ENCODE results near the gene FAM174A. TPM values are rescaled to one million over a fixed set of nuclear protein-coding genes. Genes with fewer than 3 reads are reported as not detected.
A peak's percentile ranks its signal among the peaks of the same experiment; 100 is the strongest.

FAM174A gene
- total RNA-seq, 5 donors from 2014 or later (not counting 1 experiment from before 2014, with no cell fraction given) = 6.0 to 9.5 (median 7.0) TPM

DNA sequence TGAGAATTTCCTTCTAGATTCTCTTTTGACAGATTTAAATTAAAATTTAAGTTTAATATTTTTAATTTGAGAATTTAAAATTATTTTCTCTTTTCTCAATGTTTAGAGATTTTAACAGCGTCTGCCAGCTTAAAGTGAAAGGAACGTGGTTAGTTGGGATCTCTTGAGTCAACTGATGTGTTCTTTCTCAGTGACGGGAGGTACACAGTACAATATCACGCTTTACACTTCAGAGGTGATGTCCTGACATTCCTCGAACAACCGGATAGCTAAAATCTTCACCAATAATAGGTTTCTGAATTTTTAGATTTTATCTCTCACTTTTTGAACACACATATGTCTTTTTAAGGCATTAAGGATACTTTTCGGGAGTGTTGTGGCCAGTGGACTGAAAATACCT lies 81.1 kb downstream of the FAM174A start:
- Histone ChIP-seq H3K4me1 (ENCODE audit: control insufficient read depth in 1 of 2, extremely low read depth in 1 of 2, insufficient read depth in 2 of 2, low read length in 2 of 2) (no peaks in the 10 kb centered on the region), H3K36me3 (ENCODE audit: control insufficient read depth in 2 of 2, extremely low read depth in 1 of 2, insufficient read depth in 1 of 2, low read length in 1 of 2) (no peaks in the 10 kb centered on the region), H3K27ac (ENCODE audit: low read length) (no peak overlapping the region), H3K9me3 (no peaks in the 10 kb centered on the region), H3K4me3 (ENCODE audit: control insufficient read depth in 1 of 2, extremely low read depth in 1 of 2, low read length in 1 of 2) (no peak overlapping the region), H3K27me3 (replicated peaks in 1 of 2; ENCODE audit: control insufficient read depth in 2 of 2, extremely low read depth in 1 of 2, insufficient read depth in 2 of 2, low read length in 1 of 2) (no peaks in the 10 kb centered on the region)
- DNase-seq (no peak), ATAC-seq (replicated peaks in 1 of 4) (no peak)
- CTCF ChIA-PET = no interaction called here
- peaks cover 7 to 12% of the 10 kb centered on the region in 2 donors for H3K27me3 Mint-ChIP-seq
- no peak overlapping the region for H3K4me3 Mint-ChIP-seq
- H3K4me1 Mint-ChIP-seq = no peaks in the 10 kb centered on the region
- no peak overlapping the region for H3K27ac Mint-ChIP-seq
- POLR2A ChIA-PET = no interaction called here
- H3K36me3 Mint-ChIP-seq = no peaks in the 10 kb centered on the region
- no peaks in the 10 kb centered on the region for H3K9me3 Mint-ChIP-seq
- WGBS (ENCODE audit: insufficient coverage) = no CpG with 5 or more reads among the region's 7 CpGs

DNA sequence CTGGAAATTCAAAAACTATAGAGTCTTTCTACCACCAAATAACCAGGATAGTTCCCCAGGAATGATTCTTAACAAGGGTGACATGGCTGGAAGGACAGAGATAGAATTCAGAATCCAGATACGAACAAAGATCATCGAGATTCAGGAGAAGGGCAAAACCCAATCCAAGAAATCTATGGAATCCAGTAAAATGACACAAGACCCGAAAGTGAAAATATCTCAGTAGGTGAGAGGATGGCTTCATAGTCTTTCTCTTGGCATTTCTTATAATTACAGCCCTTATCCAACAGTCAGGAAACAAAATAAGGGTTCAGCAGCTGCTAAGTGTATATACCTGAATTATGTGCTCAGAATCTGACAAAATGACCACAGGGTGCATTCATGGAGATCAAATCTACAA lies 81.8 kb downstream of the FAM174A start:
- H3K4me3 Mint-ChIP-seq = no peak overlapping the region
- Histone ChIP-seq H3K27me3 (replicated peaks in 1 of 2; ENCODE audit: control insufficient read depth in 2 of 2, extremely low read depth in 1 of 2, insufficient read depth in 2 of 2, low read length in 1 of 2) (no peaks in the 10 kb centered on the region), H3K27ac (ENCODE audit: low read length) (no peak overlapping the region), H3K4me1 (ENCODE audit: control insufficient read depth in 1 of 2, extremely low read depth in 1 of 2, insufficient read depth in 2 of 2, low read length in 2 of 2) (no peaks in the 10 kb centered on the region), H3K36me3 (ENCODE audit: control insufficient read depth in 2 of 2, extremely low read depth in 1 of 2, insufficient read depth in 1 of 2, low read length in 1 of 2) (no peaks in the 10 kb centered on the region), H3K9me3 (no peaks in the 10 kb centered on the region), H3K4me3 (ENCODE audit: control insufficient read depth in 1 of 2, extremely low read depth in 1 of 2, low read length in 1 of 2) (no peak overlapping the region)
- H3K27me3 Mint-ChIP-seq = peaks cover 6 to 7% of the 10 kb centered on the region in 2 donors
- no peak overlapping the region for H3K27ac Mint-ChIP-seq
- ChIA-PET CTCF (no interaction called here), POLR2A (no interaction called here)
- ATAC-seq (replicated peaks in 1 of 4) = no peak
- no CpG with 5 or more reads among the region's 3 CpGs for WGBS (ENCODE audit: insufficient coverage)
- no peaks in the 10 kb centered on the region for H3K9me3 Mint-ChIP-seq
- H3K36me3 Mint-ChIP-seq = no peaks in the 10 kb centered on the region
- no peaks in the 10 kb centered on the region for H3K4me1 Mint-ChIP-seq
- no peak for DNase-seq

DNA sequence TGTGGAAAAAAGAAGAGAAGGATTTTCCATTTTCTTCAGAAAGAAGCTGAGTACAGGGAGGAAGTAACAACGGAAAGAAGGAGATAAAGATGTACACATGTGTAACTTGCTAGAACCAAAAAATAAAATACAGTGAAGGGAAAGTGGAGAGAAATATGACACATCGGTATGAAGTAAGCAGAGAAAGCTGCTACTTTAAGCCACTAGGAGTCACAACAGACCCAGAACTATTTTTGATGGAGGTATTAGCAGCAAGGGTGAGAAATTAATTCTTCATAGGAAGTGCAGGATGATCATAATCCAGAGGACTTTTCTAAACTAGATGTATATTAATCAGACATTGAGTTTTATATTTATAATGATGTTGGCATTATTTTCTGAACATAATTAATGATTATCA lies 88.5 kb downstream of the FAM174A start:
- Histone ChIP-seq H3K4me1 (ENCODE audit: control insufficient read depth in 1 of 2, extremely low read depth in 1 of 2, insufficient read depth in 2 of 2, low read length in 2 of 2) (no peaks in the 10 kb centered on the region), H3K4me3 (ENCODE audit: control insufficient read depth in 1 of 2, extremely low read depth in 1 of 2, low read length in 1 of 2) (no peak overlapping the region), H3K27me3 (replicated peaks in 1 of 2; ENCODE audit: control insufficient read depth in 2 of 2, extremely low read depth in 1 of 2, insufficient read depth in 2 of 2, low read length in 1 of 2) (no peaks in the 10 kb centered on the region), H3K36me3 (ENCODE audit: control insufficient read depth in 2 of 2, extremely low read depth in 1 of 2, insufficient read depth in 1 of 2, low read length in 1 of 2) (no peaks in the 10 kb centered on the region), H3K9me3 (no peaks in the 10 kb centered on the region), H3K27ac (ENCODE audit: low read length) (no peak overlapping the region)
- peaks cover 0 to 3% of the 10 kb centered on the region in 2 donors for H3K27me3 Mint-ChIP-seq
- no peak overlapping the region for H3K27ac Mint-ChIP-seq
- no peaks in the 10 kb centered on the region for H3K36me3 Mint-ChIP-seq
- no peak overlapping the region for H3K4me3 Mint-ChIP-seq
- ChIA-PET CTCF (interaction anchor here (0.6 to 1.2 kb wide), 6 partner anchors 15 to 767 kb away, joined by 3 to 8 read pairs (median 3); no protein-coding TSS in a partner anchor), POLR2A (no interaction called here)
- no peaks in the 10 kb centered on the region for H3K4me1 Mint-ChIP-seq
- peak in 3 of 4 experiments; percentile 48 to 72 (median 51) for ATAC-seq (replicated peaks in 1 of 4)
- no peaks in the 10 kb centered on the region for H3K9me3 Mint-ChIP-seq
- DNase-seq = peak in 2 of 35 experiments; percentile 7 to 57
- 20% methylated on average over 1 of the region's 2 CpGs for WGBS (ENCODE audit: insufficient coverage)

DNA sequence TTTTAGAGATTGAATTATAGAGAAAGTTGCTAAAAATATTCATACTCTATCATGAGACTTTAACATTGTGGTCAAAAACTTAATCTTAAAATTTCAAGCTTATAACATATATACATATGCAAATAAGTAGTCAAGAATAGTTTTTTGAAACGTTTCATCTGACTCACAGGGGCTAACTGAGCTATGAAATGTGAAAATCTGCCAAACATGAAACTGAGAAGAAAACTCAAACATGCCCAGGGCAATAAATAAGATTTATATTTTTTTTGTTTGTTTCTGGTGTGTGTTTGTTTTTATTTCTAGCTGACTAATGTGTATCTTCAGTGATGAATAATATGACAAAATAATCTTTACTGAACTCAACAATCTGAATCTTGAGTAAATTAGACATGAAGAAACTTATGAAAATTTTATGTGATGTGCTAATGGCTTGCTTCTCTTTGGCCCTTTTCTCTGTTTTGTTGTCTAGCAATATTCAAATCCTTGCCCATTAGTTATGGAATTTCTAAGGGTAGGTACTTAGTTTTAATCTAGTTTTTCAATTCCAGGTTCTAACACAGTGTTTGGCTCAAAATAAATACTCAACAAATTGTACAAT lies 99.9 kb downstream of the FAM174A start:
- ChIA-PET POLR2A (interaction anchor here in 1 of 2 donors (0.6 kb wide), 1 partner anchor 56 kb away, joined by 6 read pairs; no protein-coding TSS in a partner anchor), CTCF (no interaction called here)
- Mint-ChIP-seq H3K4me1 (no peaks in the 10 kb centered on the region), H3K27ac (no peak overlapping the region), H3K9me3 (no peaks in the 10 kb centered on the region), H3K36me3 (no peaks in the 10 kb centered on the region), H3K4me3 (no peak overlapping the region), H3K27me3 (peaks cover 0 to 3% of the 10 kb centered on the region in 2 donors)
- H3K4me3 ChIP-seq (ENCODE audit: control insufficient read depth in 1 of 2, extremely low read depth in 1 of 2, low read length in 1 of 2) = no peak overlapping the region
- H3K27me3 ChIP-seq (replicated peaks in 1 of 2; ENCODE audit: control insufficient read depth in 2 of 2, extremely low read depth in 1 of 2, insufficient read depth in 2 of 2, low read length in 1 of 2) = no peaks in the 10 kb centered on the region
- no peaks in the 10 kb centered on the region for H3K4me1 ChIP-seq (ENCODE audit: control insufficient read depth in 1 of 2, extremely low read depth in 1 of 2, insufficient read depth in 2 of 2, low read length in 2 of 2)
- H3K9me3 ChIP-seq = no peaks in the 10 kb centered on the region
- no peak overlapping the region for H3K27ac ChIP-seq (ENCODE audit: low read length)
- DNase-seq (no peak), ATAC-seq (replicated peaks in 1 of 4) (no peak)
- no CpG with 5 or more reads among the region's 1 CpG for WGBS (ENCODE audit: insufficient coverage)
- no peaks in the 10 kb centered on the region for H3K36me3 ChIP-seq (ENCODE audit: control insufficient read depth in 2 of 2, extremely low read depth in 1 of 2, insufficient read depth in 1 of 2, low read length in 1 of 2)

All from T-cell (primary cell).